CD1c-positive myeloid dendritic cell (primary cell): ENCODE results near the gene EPS8L1.

Experiments used
- DNase-seq: peaks from one replicate; pipeline ENCODE4 v3.0.0-alpha.2; 2016; ENCODE audit errors: extremely low spot score

EPS8L1 gene

GRCh38 chr19:55115446-55116065, 39.9 kb downstream of the EPS8L1 start:
- no peak for DNase-seq

DNA sequence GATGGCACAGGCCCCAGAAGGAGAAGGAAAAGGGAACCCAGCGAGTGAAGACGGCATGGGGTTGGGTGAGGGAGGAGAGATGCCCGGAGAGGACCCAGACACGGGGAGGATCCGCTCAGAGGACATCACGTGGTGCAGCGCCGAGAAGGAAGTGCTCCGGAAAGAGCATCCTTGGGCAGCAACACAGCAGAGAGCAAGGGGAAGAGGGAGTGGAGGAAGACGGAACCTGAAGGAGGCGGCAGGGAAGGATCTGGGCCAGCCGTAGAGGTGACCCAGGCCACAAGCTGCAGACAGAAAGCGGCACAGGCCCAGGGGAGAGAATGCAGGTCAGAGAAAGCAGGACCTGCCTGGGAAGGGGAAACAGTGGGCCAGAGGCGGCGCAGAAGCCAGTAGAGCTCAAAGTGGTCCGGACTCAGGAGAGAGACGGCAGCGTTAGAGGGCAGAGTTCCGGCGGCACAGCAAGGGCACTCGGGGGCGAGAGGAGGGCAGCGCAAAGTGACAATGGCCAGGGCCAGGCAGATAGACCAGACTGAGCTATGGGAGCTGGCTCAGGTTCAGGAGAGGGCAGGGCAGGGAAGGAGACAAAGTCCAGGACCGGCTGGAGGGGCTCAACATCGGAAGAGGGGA, 40.7 kb downstream of the EPS8L1 start:
- peak; percentile 73 for DNase-seq

DNA sequence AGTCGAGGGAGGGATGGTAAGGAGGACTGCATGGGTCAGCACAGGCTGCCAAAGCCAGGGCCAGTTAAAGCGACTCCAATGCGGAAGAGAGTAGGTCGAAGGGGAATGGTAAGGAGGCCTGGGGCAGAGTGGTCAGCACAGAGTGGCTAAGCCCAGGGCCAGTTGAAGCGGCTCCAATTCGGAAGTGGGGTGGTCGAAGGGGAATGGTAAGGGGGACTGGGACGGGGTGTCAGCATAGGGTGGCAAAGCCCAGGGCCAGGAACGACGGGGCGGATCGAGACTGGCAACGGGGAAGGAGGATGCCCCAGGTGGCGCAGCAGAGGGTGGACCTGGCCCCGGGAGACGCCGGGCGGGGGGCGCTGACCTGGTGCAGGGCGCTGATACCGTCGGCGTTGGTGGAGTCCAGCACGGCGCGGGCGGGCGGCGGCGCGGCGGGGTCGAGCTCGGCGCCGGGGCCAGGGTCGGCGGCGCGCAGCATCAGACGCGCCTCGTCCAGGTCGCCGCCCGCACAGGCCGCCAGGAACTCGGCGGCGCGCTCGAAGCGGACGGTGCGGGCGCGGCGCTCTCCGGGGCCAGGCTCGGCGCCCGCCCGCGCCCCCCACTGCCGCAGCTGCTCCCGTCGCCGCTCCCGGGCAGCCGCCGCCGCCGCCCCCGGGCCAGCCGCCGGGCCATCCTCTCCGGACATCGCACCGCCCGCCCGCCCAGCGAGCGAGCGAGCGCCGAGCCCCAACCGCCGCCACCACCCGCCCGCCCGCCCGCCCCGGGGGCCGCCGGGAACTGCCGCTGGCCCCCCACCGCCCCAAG, 41.4 kb downstream of the EPS8L1 start, which contains the start of gene PPP1R12C:
Gene PPP1R12C, minus strand, starts transcription at position 779 of the 804 bp plus-strand sequence. Its CDS starts 94 bp downstream, at position 685.
- peak; percentile 16 for DNase-seq

GRCh38 chr19:55117663-55118391, 42.2 kb downstream of the EPS8L1 start:
- DNase-seq, result peak; percentile 99

GRCh38 chr19:55118401-55118991, 42.8 kb downstream of the EPS8L1 start:
- DNase-seq, result no peak

DNA sequence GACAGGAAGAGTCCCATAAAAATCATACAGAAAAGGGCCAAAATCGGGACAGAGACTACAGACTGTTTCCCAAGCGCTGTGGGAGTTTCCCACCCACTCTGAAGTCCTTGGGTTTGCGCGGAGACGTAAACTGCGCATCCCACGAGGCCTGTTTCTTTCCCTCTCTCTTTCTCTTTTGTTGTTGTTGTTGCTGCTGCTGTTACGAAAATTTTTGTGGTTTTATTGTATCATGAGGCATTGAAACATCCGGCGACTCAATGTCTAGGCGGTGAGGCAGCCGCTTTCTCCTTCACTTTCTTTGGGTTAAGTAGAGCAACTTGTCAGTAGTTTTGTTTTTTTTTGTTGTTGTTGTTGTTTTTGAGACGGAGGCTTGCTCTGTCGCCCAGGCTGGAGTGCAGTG, 43.4 kb downstream of the EPS8L1 start:
- DNase-seq, result no peak

DNA sequence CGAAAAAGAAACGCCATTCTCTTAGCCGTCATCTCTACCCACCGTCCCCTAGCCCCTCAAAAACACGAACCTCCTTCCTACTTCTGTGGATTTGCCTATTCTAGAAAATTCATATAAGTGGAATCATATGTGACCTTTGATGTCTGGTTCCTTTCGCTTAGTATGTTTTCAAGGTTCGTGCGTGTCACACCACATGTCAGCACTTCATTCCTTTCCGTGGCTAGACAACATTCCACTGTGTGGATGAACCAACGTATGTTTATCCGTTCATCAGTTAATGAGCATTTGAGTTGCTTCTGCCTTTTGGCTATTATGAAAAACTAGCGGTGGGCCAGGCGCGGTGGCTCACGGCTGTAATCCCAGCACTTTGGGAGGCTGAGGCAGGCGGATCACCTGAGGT, 55.8 kb downstream of the EPS8L1 start:
- DNase-seq, result no peak

- no peak for DNase-seq
These were observed 56.9 kb downstream of the EPS8L1 start for GRCh38 chr19:55132453-55133129.

- DNase-seq, result no peak
These were observed 58.2 kb downstream of the EPS8L1 start for GRCh38 chr19:55133639-55134444.

DNA sequence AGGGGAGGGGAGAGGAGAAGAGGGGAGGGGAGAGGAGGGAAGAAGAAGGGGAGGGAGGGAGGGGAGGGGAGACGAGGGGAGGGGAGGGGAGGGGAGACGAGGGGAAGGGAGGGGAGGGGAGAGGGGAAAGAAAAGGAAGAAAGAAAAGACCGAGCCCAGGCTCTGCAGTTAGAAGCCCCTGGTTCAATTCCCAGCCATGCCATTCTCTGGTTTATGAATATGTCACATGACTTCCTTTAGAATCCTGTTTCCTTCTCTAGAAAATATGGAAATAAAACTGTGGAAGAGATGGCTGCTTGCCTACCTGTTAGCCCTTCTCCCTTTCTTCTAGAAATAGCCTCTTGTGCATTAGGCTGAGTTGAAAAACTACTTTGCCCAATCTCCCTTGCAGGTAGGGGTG, 59.1 kb downstream of the EPS8L1 start:
- DNase-seq, result no peak

GRCh38 chr19:55136399-55137102, 60.9 kb downstream of the EPS8L1 start:
- no peak for DNase-seq
